ENCODE measurements around the gene GPR108.

GPR108 gene

GRCh38 chr19:6736169-6736916 is 1.0 kb downstream of the GPR108 start:
- no peak for DNase-seq

GRCh38 chr19:6735181-6735911 is 2.0 kb downstream of the GPR108 start:
- no peak for DNase-seq

GRCh38 chr19:6734096-6734696 is 3.2 kb downstream of the GPR108 start:
- no peak for DNase-seq

- DNase-seq = no peak
These were observed 3.9 kb downstream of the GPR108 start for GRCh38 chr19:6733338-6734095.

GRCh38 chr19:6732803-6733337 is 4.5 kb downstream of the GPR108 start:
- DNase-seq = no peak

GRCh38 chr19:6731822-6732221 is 5.6 kb downstream of the GPR108 start:
- no peak for DNase-seq

GRCh38 chr19:6730941-6731670 is 6.3 kb downstream of the GPR108 start:
- DNase-seq = no peak

GRCh38 chr19:6730153-6730804 is 7.1 kb downstream of the GPR108 start:
- no peak for DNase-seq

- DNase-seq = no peak
These were observed 7.7 kb downstream of the GPR108 start for GRCh38 chr19:6729573-6730152.

GRCh38 chr19:6728346-6728745 is 9.0 kb downstream of the GPR108 start:
- no peak for DNase-seq

- DNase-seq = no peak
These were observed 11.7 kb downstream of the GPR108 start for GRCh38 chr19:6725513-6726231.

- DNase-seq = no peak
These were observed 12.5 kb downstream of the GPR108 start for GRCh38 chr19:6724631-6725492.

GRCh38 chr19:6723738-6724137 is 13.6 kb downstream of the GPR108 start:
- DNase-seq = no peak

GRCh38 chr19:6723108-6723618 is 14.2 kb downstream of the GPR108 start:
- no peak for DNase-seq

- DNase-seq = no peak
These were observed 15.6 kb downstream of the GPR108 start for GRCh38 chr19:6721773-6722172.

- no peak for DNase-seq
These were observed 16.3 kb downstream of the GPR108 start for GRCh38 chr19:6721138-6721474.

- no peak for DNase-seq
These were observed 16.8 kb downstream of the GPR108 start, which contains the start of gene C3 for GRCh38 chr19:6720369-6721137. Gene C3 (minus strand): TSS chr19:6720650. CDS start chr19:6720589, 61 bp downstream.

- DNase-seq = no peak
These were observed 17.4 kb downstream of the GPR108 start for GRCh38 chr19:6719992-6720368.

- DNase-seq = no peak
These were observed 17.9 kb downstream of the GPR108 start for GRCh38 chr19:6719540-6719861.

All from NCI-H1048 (cell line).